Fibroblast of skin of scalp (primary cell): ENCODE data around the gene GRID1.

Experiments
- DNase-seq: peaks from one replicate; pipeline ENCODE4 v3.0.0-alpha.2; 2013

GRID1 gene

GRCh38 chr10:85667638-85668233 lies 698.9 kb downstream of the GRID1 start:
- DNase-seq = no peak

- DNase-seq = no peak
Observed at GRCh38 chr10:85666987-85667386, 699.6 kb downstream of the GRID1 start.

GRCh38 chr10:85666102-85666501 lies 700.5 kb downstream of the GRID1 start:
- no peak for DNase-seq

- DNase-seq = no peak
Observed at GRCh38 chr10:85665681-85666080, 700.9 kb downstream of the GRID1 start.

GRCh38 chr10:85665078-85665477 lies 701.5 kb downstream of the GRID1 start:
- no peak for DNase-seq

- DNase-seq = no peak
Observed at GRCh38 chr10:85661123-85661522, 705.5 kb downstream of the GRID1 start.

GRCh38 chr10:85659331-85659730 lies 707.3 kb downstream of the GRID1 start:
- no peak for DNase-seq

- DNase-seq = no peak
Observed at GRCh38 chr10:85658518-85658917, 708.1 kb downstream of the GRID1 start.

- DNase-seq = no peak
Observed at GRCh38 chr10:85657476-85658113, 709.0 kb downstream of the GRID1 start.

GRCh38 chr10:85655411-85655810 lies 711.2 kb downstream of the GRID1 start:
- peak; percentile 13 for DNase-seq

- DNase-seq = no peak
Observed at GRCh38 chr10:85651497-85651882, 715.1 kb downstream of the GRID1 start.

GRCh38 chr10:85650791-85651496 lies 715.7 kb downstream of the GRID1 start:
- no peak for DNase-seq

- DNase-seq = peak; percentile 19
Observed at GRCh38 chr10:85649461-85649860, 717.1 kb downstream of the GRID1 start.

GRCh38 chr10:85648279-85648754 lies 718.3 kb downstream of the GRID1 start:
- no peak for DNase-seq

- no peak for DNase-seq
Observed at GRCh38 chr10:85647741-85648140, 718.9 kb downstream of the GRID1 start.

- DNase-seq = peak; percentile 44
Observed at GRCh38 chr10:85645926-85646711, 720.5 kb downstream of the GRID1 start.

- no peak for DNase-seq
Observed at GRCh38 chr10:85645053-85645452, 721.5 kb downstream of the GRID1 start.

- DNase-seq = no peak
Observed at GRCh38 chr10:85643845-85644525, 722.6 kb downstream of the GRID1 start.

- no peak for DNase-seq
Observed at GRCh38 chr10:85643171-85643844, 723.3 kb downstream of the GRID1 start.

- peak; percentile 66 for DNase-seq
Observed at GRCh38 chr10:85642421-85643170, 724.0 kb downstream of the GRID1 start.

GRCh38 chr10:85642082-85642420 lies 724.5 kb downstream of the GRID1 start:
- no peak for DNase-seq
